ENCODE measurements around the gene DUSP11.

DUSP11 gene

DNA sequence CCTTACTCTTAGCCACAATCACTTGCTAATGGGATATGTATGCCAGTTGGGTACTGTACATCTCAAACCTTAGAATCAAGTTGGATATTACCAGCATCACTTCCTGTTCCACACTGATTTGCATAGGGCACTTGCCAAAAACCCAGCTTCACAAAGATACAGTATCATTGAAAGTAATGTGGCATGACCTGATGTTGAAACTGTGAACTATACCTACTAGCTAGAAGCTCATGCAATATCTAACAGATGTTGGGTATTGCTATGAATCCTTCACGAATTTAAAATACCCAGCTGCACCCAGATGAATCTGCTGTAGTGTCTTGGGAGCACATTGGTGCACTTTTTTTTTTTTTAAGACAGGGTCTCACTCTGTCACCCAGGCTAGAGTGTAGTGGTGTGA is 42.4 kb upstream of the DUSP11 start:
- H3K9me3 ChIP-seq (ENCODE audit: control insufficient read depth, insufficient read depth, low read length), result no peaks in the 10 kb centered on the region
- H3K27ac ChIP-seq (ENCODE audit: low read depth, low read length), result no peak overlapping the region
- H3K27me3 ChIP-seq (ENCODE audit: control insufficient read depth, low read length), result no peaks in the 10 kb centered on the region
- no peak for TF ChIP-seq EZH2phosphoT487 (IDR thresholded peaks at IDR 0.05; ENCODE audit: borderline replicate concordance, low read length)
- TF ChIP-seq, protein P1, sequence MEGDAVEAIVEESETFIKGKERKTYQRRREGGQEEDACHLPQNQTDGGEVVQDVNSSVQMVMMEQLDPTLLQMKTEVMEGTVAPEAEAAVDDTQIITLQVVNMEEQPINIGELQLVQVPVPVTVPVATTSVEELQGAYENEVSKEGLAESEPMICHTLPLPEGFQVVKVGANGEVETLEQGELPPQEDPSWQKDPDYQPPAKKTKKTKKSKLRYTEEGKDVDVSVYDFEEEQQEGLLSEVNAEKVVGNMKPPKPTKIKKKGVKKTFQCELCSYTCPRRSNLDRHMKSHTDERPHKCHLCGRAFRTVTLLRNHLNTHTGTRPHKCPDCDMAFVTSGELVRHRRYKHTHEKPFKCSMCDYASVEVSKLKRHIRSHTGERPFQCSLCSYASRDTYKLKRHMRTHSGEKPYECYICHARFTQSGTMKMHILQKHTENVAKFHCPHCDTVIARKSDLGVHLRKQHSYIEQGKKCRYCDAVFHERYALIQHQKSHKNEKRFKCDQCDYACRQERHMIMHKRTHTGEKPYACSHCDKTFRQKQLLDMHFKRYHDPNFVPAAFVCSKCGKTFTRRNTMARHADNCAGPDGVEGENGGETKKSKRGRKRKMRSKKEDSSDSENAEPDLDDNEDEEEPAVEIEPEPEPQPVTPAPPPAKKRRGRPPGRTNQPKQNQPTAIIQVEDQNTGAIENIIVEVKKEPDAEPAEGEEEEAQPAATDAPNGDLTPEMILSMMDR (IDR thresholded peaks at IDR 0.05; ENCODE audit: low read depth, low read length, poor library complexity, severe bottlenecking), result no peak
- H3K4me3 ChIP-seq (ENCODE audit: low read length), result no peak overlapping the region
- no peaks in the 10 kb centered on the region for H3F3A ChIP-seq (ENCODE audit: control insufficient read depth, insufficient read depth)
- no peak overlapping the region for H3K4me2 ChIP-seq (ENCODE audit: low read length)
- H4K20me1 ChIP-seq (ENCODE audit: control insufficient read depth, insufficient read depth, low read depth, low read length), result no peaks in the 10 kb centered on the region
- H3K4me1 ChIP-seq (ENCODE audit: control insufficient read depth, low read length), result peaks cover 14% of the 10 kb centered on the region
- no peaks in the 10 kb centered on the region for H3K9me2 ChIP-seq (replicated peaks; ENCODE audit: control insufficient read depth, low read length)
- no peaks in the 10 kb centered on the region for H3K36me3 ChIP-seq (ENCODE audit: control insufficient read depth, low read length)
- no peaks in the 10 kb centered on the region for H3K79me2 ChIP-seq (ENCODE audit: control insufficient read depth, low read length)

DNA sequence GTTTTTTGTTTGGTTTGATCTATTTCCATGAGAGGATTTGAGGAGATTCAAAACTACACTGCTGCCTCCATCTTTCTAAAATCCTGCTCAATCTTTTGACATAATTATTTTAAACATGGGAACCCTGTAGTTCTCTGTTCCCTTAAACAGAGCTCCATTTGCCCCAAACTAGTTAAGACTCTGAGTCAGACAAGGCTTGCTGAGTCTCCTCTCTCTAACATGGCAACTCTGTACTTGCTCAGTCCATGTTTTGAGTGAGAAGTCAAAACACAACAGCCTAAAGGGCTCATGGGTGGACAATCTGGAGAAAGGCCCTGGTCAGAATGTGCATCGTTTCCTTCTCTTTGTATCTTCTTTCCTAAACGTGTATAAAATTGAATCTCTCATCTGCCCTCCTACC is 41.8 kb upstream of the DUSP11 start:
- H3K4me1 ChIP-seq (ENCODE audit: control insufficient read depth, low read length), result peaks cover 14% of the 10 kb centered on the region
- no peaks in the 10 kb centered on the region for H3K79me2 ChIP-seq (ENCODE audit: control insufficient read depth, low read length)
- H3F3A ChIP-seq (ENCODE audit: control insufficient read depth, insufficient read depth), result no peaks in the 10 kb centered on the region
- no peak overlapping the region for H3K4me3 ChIP-seq (ENCODE audit: low read length)
- H3K27me3 ChIP-seq (ENCODE audit: control insufficient read depth, low read length), result no peaks in the 10 kb centered on the region
- no peaks in the 10 kb centered on the region for H3K36me3 ChIP-seq (ENCODE audit: control insufficient read depth, low read length)
- H4K20me1 ChIP-seq (ENCODE audit: control insufficient read depth, insufficient read depth, low read depth, low read length), result no peaks in the 10 kb centered on the region
- no peak overlapping the region for H3K27ac ChIP-seq (ENCODE audit: low read depth, low read length)
- TF ChIP-seq, protein P1 (IDR thresholded peaks at IDR 0.05; ENCODE audit: low read depth, low read length, poor library complexity, severe bottlenecking), result no peak
- no peak for TF ChIP-seq EZH2phosphoT487 (IDR thresholded peaks at IDR 0.05; ENCODE audit: borderline replicate concordance, low read length)
- H3K9me2 ChIP-seq (replicated peaks; ENCODE audit: control insufficient read depth, low read length), result no peaks in the 10 kb centered on the region
- H3K4me2 ChIP-seq (ENCODE audit: low read length), result no peak overlapping the region
- no peaks in the 10 kb centered on the region for H3K9me3 ChIP-seq (ENCODE audit: control insufficient read depth, insufficient read depth, low read length)

DNA sequence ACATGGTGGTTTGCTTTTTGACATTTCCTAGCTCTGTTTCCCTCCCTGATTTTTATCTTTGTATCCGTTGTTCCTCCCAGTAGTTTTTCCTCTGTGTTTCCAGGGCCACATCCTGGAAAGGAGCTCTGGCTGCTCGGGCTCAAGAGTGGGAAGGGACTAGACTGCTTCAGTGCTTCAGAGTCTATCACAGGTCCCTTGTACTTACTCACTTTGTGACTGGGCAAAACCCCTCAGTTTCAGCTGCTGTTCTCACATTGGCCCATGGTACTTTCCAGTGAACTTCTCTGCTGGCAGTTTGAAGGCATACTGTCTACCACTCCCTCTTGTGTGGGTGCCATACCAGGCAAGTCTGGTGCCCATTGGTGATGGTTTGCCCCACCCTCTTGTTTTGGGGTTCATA is 41.3 kb upstream of the DUSP11 start:
- Histone ChIP-seq H3K9me2 (replicated peaks; ENCODE audit: control insufficient read depth, low read length) (no peaks in the 10 kb centered on the region), H4K20me1 (ENCODE audit: control insufficient read depth, insufficient read depth, low read depth, low read length) (no peaks in the 10 kb centered on the region), H3K27me3 (ENCODE audit: control insufficient read depth, low read length) (no peaks in the 10 kb centered on the region), H3K36me3 (ENCODE audit: control insufficient read depth, low read length) (no peaks in the 10 kb centered on the region), H3K9me3 (ENCODE audit: control insufficient read depth, insufficient read depth, low read length) (no peaks in the 10 kb centered on the region), H3K4me2 (ENCODE audit: low read length) (no peak overlapping the region), H3K4me1 (ENCODE audit: control insufficient read depth, low read length) (peaks cover 14% of the 10 kb centered on the region), H3K27ac (ENCODE audit: low read depth, low read length) (no peak overlapping the region), H3F3A (ENCODE audit: control insufficient read depth, insufficient read depth) (no peaks in the 10 kb centered on the region), H3K79me2 (ENCODE audit: control insufficient read depth, low read length) (no peaks in the 10 kb centered on the region), H3K4me3 (ENCODE audit: low read length) (no peak overlapping the region)
- TF ChIP-seq, protein P1 (IDR thresholded peaks at IDR 0.05; ENCODE audit: low read depth, low read length, poor library complexity, severe bottlenecking), result no peak
- no peak for TF ChIP-seq EZH2phosphoT487 (IDR thresholded peaks at IDR 0.05; ENCODE audit: borderline replicate concordance, low read length)

DNA sequence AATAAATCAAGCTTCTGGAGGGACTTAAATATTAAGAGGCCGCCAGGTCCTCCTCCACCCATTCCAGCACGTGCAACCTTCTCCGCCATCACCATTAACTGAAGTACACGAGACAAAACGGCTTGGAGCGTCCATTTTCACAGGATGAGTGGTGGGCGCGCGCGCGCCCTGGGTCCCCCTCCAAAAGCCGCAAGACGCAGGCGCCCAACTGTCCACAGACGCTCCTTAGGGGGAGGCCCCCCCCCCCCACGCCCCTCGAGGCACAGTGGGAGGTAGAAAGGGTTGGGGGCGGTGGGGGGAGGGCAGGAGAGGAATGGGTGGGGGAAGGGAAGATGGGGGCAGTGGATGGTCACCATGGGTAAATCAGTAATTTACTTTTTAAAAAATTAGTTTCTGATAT is 38.4 kb upstream of the DUSP11 start:
- no peaks in the 10 kb centered on the region for H3K36me3 ChIP-seq (ENCODE audit: control insufficient read depth, low read length)
- no peak overlapping the region for H3K4me3 ChIP-seq (ENCODE audit: low read length)
- no peaks in the 10 kb centered on the region for H3K9me2 ChIP-seq (replicated peaks; ENCODE audit: control insufficient read depth, low read length)
- no peaks in the 10 kb centered on the region for H3F3A ChIP-seq (ENCODE audit: control insufficient read depth, insufficient read depth)
- no peak overlapping the region for H3K4me2 ChIP-seq (ENCODE audit: low read length)
- no peak overlapping the region for H3K27ac ChIP-seq (ENCODE audit: low read depth, low read length)
- H3K9me3 ChIP-seq (ENCODE audit: control insufficient read depth, insufficient read depth, low read length), result no peaks in the 10 kb centered on the region
- H3K4me1 ChIP-seq (ENCODE audit: control insufficient read depth, low read length), result peaks cover 14% of the 10 kb centered on the region
- no peaks in the 10 kb centered on the region for H4K20me1 ChIP-seq (ENCODE audit: control insufficient read depth, insufficient read depth, low read depth, low read length)
- TF ChIP-seq EZH2phosphoT487 (IDR thresholded peaks at IDR 0.05; ENCODE audit: borderline replicate concordance, low read length), result no peak
- TF ChIP-seq, protein P1 (IDR thresholded peaks at IDR 0.05; ENCODE audit: low read depth, low read length, poor library complexity, severe bottlenecking), result no peak
- H3K27me3 ChIP-seq (ENCODE audit: control insufficient read depth, low read length), result peaks cover 11% of the 10 kb centered on the region
- no peaks in the 10 kb centered on the region for H3K79me2 ChIP-seq (ENCODE audit: control insufficient read depth, low read length)

All from DOHH2 (cell line).